Measurements from ENCODE around the gene IER2. TPM values are rescaled to one million over a fixed set of nuclear protein-coding genes. Genes with fewer than 3 reads are reported as not detected.

IER2 gene
- total RNA-seq, 4 donors from 2014 or later, result 15.4 to 19.1 (median 16.7) TPM

- intact Hi-C loops (cut with DNase I; ENCODE audit: low total_unique reads), result no loop called here
- ATAC-seq, result no peak
- TF ChIP-seq CTCF (IDR thresholded peaks at IDR 0.05 in 4 of 5, conservative IDR thresholded peaks at IDR 0.05 in 1 of 5) (no peak), POLR2A (IDR thresholded peaks at IDR 0.05) (no peak)
Observed at GRCh38 chr19:13102416-13102665, 47.9 kb upstream of the IER2 start.

GRCh38 chr19:13102666-13103580 lies 47.3 kb upstream of the IER2 start, which contains the start of gene LYL1:
TSS of gene LYL1 (minus strand) at chr19:13102858. CDS start at chr19:13101171, 1,687 bp downstream.
- DNase-seq (peak; percentile 40 to 53), ATAC-seq (peak; percentile 25 to 30)
- intact Hi-C loops (cut with DNase I; ENCODE audit: low total_unique reads) (no loop called here), in situ Hi-C loops (cut with MboI; ENCODE audit: low sequenced_read_pairs in 4 of 4) (loop anchor here in 1 of 4 donors (25.0 kb wide), 1 partner anchor 159 kb away; no protein-coding TSS in a partner anchor)
- peak within 1 kb of the TSS; percentile 39 to 55 (median 41) for H3K4me3 ChIP-seq
- H3K27me3 ChIP-seq, result no peaks in the 10 kb centered on the region
- H3K27ac ChIP-seq, result peak within 1 kb of the TSS; percentile 68 to 89 (median 84)
- H3K4me1 ChIP-seq, result peaks cover 12 to 20% of the 10 kb centered on the region in 2 donors
- no peak for TF ChIP-seq POLR2A (IDR thresholded peaks at IDR 0.05)
- no peak for TF ChIP-seq CTCF (IDR thresholded peaks at IDR 0.05 in 4 of 5, conservative IDR thresholded peaks at IDR 0.05 in 1 of 5)
- H3K36me3 ChIP-seq, result peaks cover 0 to 10% of the 10 kb centered on the region in 2 donors
- H3K9me3 ChIP-seq, result no peaks in the 10 kb centered on the region

More at GRCh38 chr19:13102416-13102665, 47.9 kb upstream of the IER2 start:
- Histone ChIP-seq H3K4me3 (peak overlapping the region; percentile 39 to 55 (median 41)), H3K4me1 (peaks cover 12 to 25% of the 10 kb centered on the region in 2 donors), H3K9me3 (no peaks in the 10 kb centered on the region), H3K27me3 (no peaks in the 10 kb centered on the region), H3K36me3 (peaks cover 0 to 8% of the 10 kb centered on the region in 2 donors), H3K27ac (peak overlapping the region; percentile 68 to 89 (median 84))
- in situ Hi-C loops (cut with MboI; ENCODE audit: low sequenced_read_pairs in 4 of 4), result loop anchor here in 1 of 4 donors (25.0 kb wide), 1 partner anchor 160 kb away; no protein-coding TSS in a partner anchor
- no peak for DNase-seq

- no peak for ATAC-seq
- Histone ChIP-seq H3K36me3 (peaks cover 0 to 10% of the 10 kb centered on the region in 2 donors), H3K27me3 (no peaks in the 10 kb centered on the region), H3K4me3 (peak overlapping the region in 1 of 4 donors; percentile 30), H3K4me1 (peaks cover 9 to 12% of the 10 kb centered on the region in 2 donors), H3K27ac (peak overlapping the region; percentile 68 to 89 (median 84)), H3K9me3 (no peaks in the 10 kb centered on the region)
- in situ Hi-C loops (cut with MboI; ENCODE audit: low sequenced_read_pairs in 4 of 4), result loop anchor here in 1 of 4 donors (25.0 kb wide), 1 partner anchor 159 kb away; no protein-coding TSS in a partner anchor
- intact Hi-C loops (cut with DNase I; ENCODE audit: low total_unique reads), result no loop called here
- no peak for DNase-seq
- TF ChIP-seq CTCF (IDR thresholded peaks at IDR 0.05 in 4 of 5, conservative IDR thresholded peaks at IDR 0.05 in 1 of 5), result no peak
- no peak for TF ChIP-seq POLR2A (IDR thresholded peaks at IDR 0.05)
Observed at GRCh38 chr19:13103581-13104359, 46.4 kb upstream of the IER2 start.

- DNase-seq (no peak), ATAC-seq (peak in 1 of 2 donors; percentile 26)
- Histone ChIP-seq H3K27ac (peak overlapping the region in 3 of 4 donors; percentile 67 to 85 (median 82)), H3K9me3 (no peaks in the 10 kb centered on the region), H3K4me1 (peaks cover 6 to 12% of the 10 kb centered on the region in 2 donors), H3K27me3 (no peaks in the 10 kb centered on the region), H3K36me3 (peaks cover 0 to 16% of the 10 kb centered on the region in 2 donors), H3K4me3 (peak overlapping the region in 1 of 4 donors; percentile 30)
- intact Hi-C loops (cut with DNase I; ENCODE audit: low total_unique reads) (no loop called here), in situ Hi-C loops (cut with MboI; ENCODE audit: low sequenced_read_pairs in 4 of 4) (loop anchor here in 1 of 4 donors (25.0 kb wide), 1 partner anchor 158 kb away; no protein-coding TSS in a partner anchor)
- TF ChIP-seq POLR2A (IDR thresholded peaks at IDR 0.05) (no peak), CTCF (IDR thresholded peaks at IDR 0.05 in 4 of 5, conservative IDR thresholded peaks at IDR 0.05 in 1 of 5) (peak; percentile 58 to 72 (median 69))
Observed at GRCh38 chr19:13104360-13104847, 45.8 kb upstream of the IER2 start.
